GM20000 (cell line): ENCODE data around the gene CACHD1.

Experiments used
- DNase-seq: peaks from one replicate; pipeline ENCODE4 v3.0.0; 2012; ENCODE audit warnings: low spot score
- TF ChIP-seq, protein P1 (sequence below): IDR thresholded peaks from 2 replicates; pipeline ENCODE4 v1.5.1; 2012; ENCODE audit warnings: mild to moderate bottlenecking, control low read depth; ENCODE audit errors: extremely low read depth, missing control alignments

Gene CACHD1

GRCh38 chr1:64532646-64533045 lies 62.7 kb downstream of the CACHD1 start:
- no peak for DNase-seq
- TF ChIP-seq, protein P1, sequence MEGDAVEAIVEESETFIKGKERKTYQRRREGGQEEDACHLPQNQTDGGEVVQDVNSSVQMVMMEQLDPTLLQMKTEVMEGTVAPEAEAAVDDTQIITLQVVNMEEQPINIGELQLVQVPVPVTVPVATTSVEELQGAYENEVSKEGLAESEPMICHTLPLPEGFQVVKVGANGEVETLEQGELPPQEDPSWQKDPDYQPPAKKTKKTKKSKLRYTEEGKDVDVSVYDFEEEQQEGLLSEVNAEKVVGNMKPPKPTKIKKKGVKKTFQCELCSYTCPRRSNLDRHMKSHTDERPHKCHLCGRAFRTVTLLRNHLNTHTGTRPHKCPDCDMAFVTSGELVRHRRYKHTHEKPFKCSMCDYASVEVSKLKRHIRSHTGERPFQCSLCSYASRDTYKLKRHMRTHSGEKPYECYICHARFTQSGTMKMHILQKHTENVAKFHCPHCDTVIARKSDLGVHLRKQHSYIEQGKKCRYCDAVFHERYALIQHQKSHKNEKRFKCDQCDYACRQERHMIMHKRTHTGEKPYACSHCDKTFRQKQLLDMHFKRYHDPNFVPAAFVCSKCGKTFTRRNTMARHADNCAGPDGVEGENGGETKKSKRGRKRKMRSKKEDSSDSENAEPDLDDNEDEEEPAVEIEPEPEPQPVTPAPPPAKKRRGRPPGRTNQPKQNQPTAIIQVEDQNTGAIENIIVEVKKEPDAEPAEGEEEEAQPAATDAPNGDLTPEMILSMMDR: no peak

- DNase-seq: no peak
These were observed 66.3 kb downstream of the CACHD1 start for GRCh38 chr1:64535938-64536835.

DNA sequence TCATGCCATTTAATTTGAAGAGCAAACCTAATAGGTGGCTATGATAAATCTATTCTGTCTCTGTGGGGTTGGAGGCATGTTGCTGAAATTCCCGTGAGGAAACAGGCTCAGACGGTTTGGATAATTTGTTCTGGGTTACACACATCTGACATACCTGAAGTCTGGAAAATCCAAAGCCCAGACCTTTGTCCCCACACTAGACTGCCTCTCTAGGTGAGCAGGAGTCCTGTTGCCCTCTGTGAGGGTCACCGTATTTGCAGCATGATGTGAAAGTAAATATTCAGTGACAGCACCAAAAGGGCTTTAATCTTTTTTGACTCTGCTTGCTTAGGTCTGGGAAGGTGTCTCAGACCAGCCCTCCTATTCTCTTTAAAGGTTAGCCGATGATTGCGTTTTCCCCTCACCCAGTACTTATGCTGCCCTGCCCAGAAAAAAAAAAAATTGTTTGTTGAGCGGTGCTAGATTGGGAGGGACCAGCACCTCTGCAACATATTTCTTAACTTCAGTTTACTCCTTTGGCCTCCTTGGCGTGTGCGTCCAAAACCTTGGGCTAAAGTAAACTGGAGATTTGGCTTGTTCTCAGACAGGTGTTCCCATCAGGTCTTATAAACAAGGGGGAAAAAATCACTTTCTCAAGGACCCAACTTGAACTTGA lies 67.0 kb downstream of the CACHD1 start:
- no peak for DNase-seq
- TF ChIP-seq, protein P1: no peak

More at GRCh38 chr1:64535938-64536835, 66.3 kb downstream of the CACHD1 start:
- TF ChIP-seq, protein P1: no peak

DNA sequence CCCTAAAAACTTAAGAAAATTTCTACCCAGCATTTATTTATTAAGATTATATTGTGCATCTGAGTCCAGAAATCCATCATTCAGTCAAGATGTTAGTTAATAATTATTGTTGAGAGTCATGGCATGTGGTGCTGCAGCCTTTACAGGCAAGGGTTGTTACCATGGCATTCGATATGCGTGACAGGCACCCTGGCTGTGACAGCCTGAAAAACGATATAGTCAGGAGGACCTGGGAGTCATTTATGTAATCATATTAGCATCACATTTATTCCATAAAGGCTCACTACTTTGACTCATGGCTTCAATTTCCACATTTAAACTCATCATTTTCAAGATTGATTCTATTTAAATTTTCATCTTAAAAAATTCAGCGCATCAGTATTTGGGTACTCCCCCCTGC lies 68.0 kb downstream of the CACHD1 start:
- TF ChIP-seq, protein P1: no peak
- no peak for DNase-seq

- no peak for DNase-seq
- TF ChIP-seq, protein P1: no peak
These were observed 68.5 kb downstream of the CACHD1 start for GRCh38 chr1:64538389-64538788.

- TF ChIP-seq, protein P1: no peak
- no peak for DNase-seq
These were observed 69.4 kb downstream of the CACHD1 start for GRCh38 chr1:64539289-64539688.

- no peak for DNase-seq
- TF ChIP-seq, protein P1: no peak
These were observed 69.9 kb downstream of the CACHD1 start for GRCh38 chr1:64539781-64540218.
